Upper lobe of left lung (tissue), 6 donors: Measurements from ENCODE around the gene APBB2. TPM values are rescaled to one million over a fixed set of nuclear protein-coding genes. Genes with fewer than 3 reads are reported as not detected.

Source experiments
- ATAC-seq, 2 donors: fragments of 200-7000 bp; cut with Tn5 transposase; one replicate each; pipeline ENCODE4 v1.9.1; 2022; ENCODE audit warnings: mild to moderate bottlenecking in 2 of 2, moderate library complexity in 2 of 2; ENCODE audit not compliant: low FRiP score in 2 of 2
- DNase-seq, 2 donors: peaks; one replicate each; pipeline ENCODE4 v3.0.0-alpha.2; 2019 to 2020
- H3K27ac ChIP-seq, 4 donors: fragments of 200-600 bp; sonication (generic); one replicate each; pipeline ENCODE4 v1.5.1; 2016 to 2019
- H3K27me3 ChIP-seq, 4 donors: fragments of 200-600 bp; sonication (generic); one replicate each; pipeline ENCODE4 v1.5.1; 2017 to 2019
- H3K36me3 ChIP-seq, 4 donors: fragments of 200-600 bp; sonication (generic); one replicate each; pipeline ENCODE4 v1.5.1; 2016 to 2019
- H3K4me1 ChIP-seq, 4 donors: fragments of 200-600 bp; sonication (generic); one replicate each; pipeline ENCODE4 v1.5.1; 2018 to 2019
- H3K4me3 ChIP-seq, 4 donors: fragments of 200-600 bp; sonication (generic); one replicate each; pipeline ENCODE4 v1.5.1; 2017 to 2019; ENCODE audit warnings: mild to moderate bottlenecking in 2 of 4, moderate library complexity in 1 of 4
- H3K9me3 ChIP-seq, 4 donors: fragments of 200-600 bp; sonication (generic); one replicate each; pipeline ENCODE4 v1.5.1; 2018 to 2019
- CTCF ChIP-seq, 6 experiments: fragments of 450-650 bp in 4 of 6; fragments of 200-600 bp in 2 of 6; sonication (generic) in 2 of 6; IDR thresholded peaks; one replicate each; pipeline ENCODE4 v1.5.1; 2016 to 2019; ENCODE audit warnings: antibody characterized with exemption in 6 of 6
- EP300 ChIP-seq, 4 donors: sonication (generic); formaldehyde crosslinking; IDR thresholded peaks; one replicate each; pipeline ENCODE4 v1.5.1; 2017; ENCODE audit warnings: antibody characterized with exemption in 4 of 4, control low read depth in 2 of 4
- POLR2A ChIP-seq, 4 donors: fragments of 450-650 bp; IDR thresholded peaks; one replicate each; pipeline ENCODE4 v1.5.1; 2016 to 2017; ENCODE audit warnings: antibody characterized with exemption in 4 of 4, mild to moderate bottlenecking in 2 of 4
- POLR2AphosphoS5 ChIP-seq, 2 donors: sonication (generic); formaldehyde crosslinking; IDR thresholded peaks; one replicate each; pipeline ENCODE4 v1.5.1; 2017; ENCODE audit warnings: antibody characterized with exemption in 2 of 2
- WGBS, 2 donors: methylation state at CpG; one replicate each; pipeline ENCODE4 v1.1.5; 2017 to 2018; 5-methylcytosine and 5-hydroxymethylcytosine counted together
- total RNA-seq, 6 donors: library from RNA; depleted of rRNA in 4 of 6; stranded (reverse); fragments of >200 nt in 4 of 6; gene quantifications; one replicate each; pipeline versions ENCODE4 v1.1.0 to v1.2.1, GENCODE V29; 2016 to 2021
- donor health status: DM: no; HTN: no; CAD: no; lungs with moderate emphysema.
- donor health status: DM: no; HTN: yes; CAD: no; lungs with severe emphysema.

Gene APBB2
- total RNA-seq, 6 donors from 2014 or later = 69.5 to 168 (median 102) TPM

- ATAC-seq = no peak
- no peak for DNase-seq
- TF ChIP-seq POLR2AphosphoS5 (IDR thresholded peaks at IDR 0.05) (no peak), POLR2A (IDR thresholded peaks at IDR 0.05) (no peak), EP300 (IDR thresholded peaks at IDR 0.05) (no peak), CTCF (IDR thresholded peaks at IDR 0.05) (no peak)
- no peaks in the 10 kb centered on the region for H3K36me3 ChIP-seq
- H3K4me3 ChIP-seq = peak overlapping the region in 3 of 4 donors; percentile 66 to 91 (median 86)
- H3K27me3 ChIP-seq = peaks cover 0 to 4% (median 0%) of the 10 kb centered on the region in 4 donors
- H3K27ac ChIP-seq = peak overlapping the region in 2 of 4 donors; percentile 44 to 91
- H3K9me3 ChIP-seq = no peaks in the 10 kb centered on the region
- H3K4me1 ChIP-seq = peaks cover 8 to 52% (median 17%) of the 10 kb centered on the region in 4 donors
- WGBS, 2 donors = 75 to 88% methylated on average over 1 of the region's 1 CpG
Observed at GRCh38 chr4:41211951-41212615, 2.3 kb downstream of the APBB2 start.

GRCh38 chr4:41209901-41210300 lies 4.4 kb downstream of the APBB2 start:
- no peak for ATAC-seq
- WGBS, 2 donors = 91 to 93% methylated on average over 3 to 9 of the region's 9 CpGs

GRCh38 chr4:41209187-41209586 lies 5.2 kb downstream of the APBB2 start:
- Histone ChIP-seq H3K36me3 (no peaks in the 10 kb centered on the region), H3K4me3 (no peak overlapping the region), H3K4me1 (peaks cover 8 to 51% (median 15%) of the 10 kb centered on the region in 4 donors), H3K27me3 (peaks cover 0 to 4% (median 0%) of the 10 kb centered on the region in 4 donors), H3K9me3 (no peaks in the 10 kb centered on the region), H3K27ac (peak overlapping the region in 1 of 4 donors; percentile 35)
- ATAC-seq = no peak
- TF ChIP-seq POLR2A (IDR thresholded peaks at IDR 0.05) (no peak), POLR2AphosphoS5 (IDR thresholded peaks at IDR 0.05) (no peak), CTCF (IDR thresholded peaks at IDR 0.05) (no peak), EP300 (IDR thresholded peaks at IDR 0.05) (no peak)
- WGBS, 2 donors = 44 to 72% methylated on average over 5 of the region's 5 CpGs
- peak in 1 of 2 donors; percentile 36 for DNase-seq

More at GRCh38 chr4:41209901-41210300, 4.4 kb downstream of the APBB2 start:
- Histone ChIP-seq H3K9me3 (no peaks in the 10 kb centered on the region), H3K4me1 (peaks cover 6 to 50% (median 15%) of the 10 kb centered on the region in 4 donors), H3K4me3 (no peak overlapping the region), H3K27me3 (peaks cover 0 to 4% (median 0%) of the 10 kb centered on the region in 4 donors), H3K36me3 (no peaks in the 10 kb centered on the region), H3K27ac (no peak overlapping the region)
- TF ChIP-seq POLR2A (IDR thresholded peaks at IDR 0.05) (no peak), CTCF (IDR thresholded peaks at IDR 0.05) (no peak), POLR2AphosphoS5 (IDR thresholded peaks at IDR 0.05) (no peak), EP300 (IDR thresholded peaks at IDR 0.05) (no peak)
- DNase-seq = no peak

- peaks cover 13 to 37% (median 21%) of the 10 kb centered on the region in 4 donors for H3K4me1 ChIP-seq
Observed at GRCh38 chr4:41207291-41207831, 7.0 kb downstream of the APBB2 start.

More at GRCh38 chr4:41207291-41207831, 7.0 kb downstream of the APBB2 start:
- Histone ChIP-seq H3K9me3 (no peaks in the 10 kb centered on the region), H3K36me3 (no peaks in the 10 kb centered on the region), H3K4me3 (no peak overlapping the region), H3K27ac (no peak overlapping the region), H3K27me3 (no peaks in the 10 kb centered on the region)
- TF ChIP-seq CTCF (IDR thresholded peaks at IDR 0.05) (no peak), POLR2A (IDR thresholded peaks at IDR 0.05) (no peak), POLR2AphosphoS5 (IDR thresholded peaks at IDR 0.05) (no peak), EP300 (IDR thresholded peaks at IDR 0.05) (no peak)
- DNase-seq = no peak
- ATAC-seq = peak in 1 of 2 donors; percentile 64
